Measurements from ENCODE around the gene YWHAQ. TPM values are rescaled to one million over a fixed set of nuclear protein-coding genes. Genes with fewer than 3 reads are reported as not detected.
"Not testable (repeated sequence)": the region's sequence is repeated elsewhere in the genome, so short reads cannot be mapped to it uniquely, and the experiment has no call there.

Gene YWHAQ
- polyA plus RNA-seq, 3 donors = 361 to 400 (median 373) TPM

DNA sequence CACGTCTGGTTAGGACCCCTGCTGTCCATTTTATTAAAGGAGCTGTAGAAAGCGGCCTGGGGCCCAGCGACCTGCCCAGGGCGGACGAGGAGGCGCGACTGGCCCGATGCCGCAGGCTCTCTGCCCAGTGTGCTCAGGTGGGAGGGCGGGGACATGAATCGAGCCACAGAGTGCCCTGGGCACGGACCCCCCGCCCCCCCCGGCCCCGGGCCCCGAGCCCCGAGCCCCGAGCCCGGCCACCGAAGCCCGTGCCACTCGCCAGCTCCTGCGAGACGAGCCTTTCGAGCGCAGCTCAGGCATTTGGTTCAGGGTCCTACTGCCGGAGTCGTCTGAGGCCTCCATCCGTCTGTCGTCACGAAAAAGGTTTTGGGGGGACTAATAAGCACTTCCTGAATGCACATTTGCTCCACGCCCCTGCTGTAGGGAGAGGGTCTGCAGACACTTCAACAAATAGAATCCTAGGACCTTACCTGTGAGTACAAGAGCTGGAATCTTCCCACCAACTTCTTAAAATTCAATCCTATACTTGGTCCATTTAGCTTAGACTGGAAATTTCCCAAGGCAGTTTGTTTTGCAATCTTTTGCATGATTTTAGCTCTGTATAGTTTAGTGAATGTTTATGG is 74.6 kb downstream of the YWHAQ start:
- peak; percentile 28 for DNase-seq

GRCh38 chr2:9555297-9556120 is 75.3 kb downstream of the YWHAQ start, which contains the start of gene ADAM17:
ADAM17 (minus strand) TSS chr2:9555830; CDS start chr2:9555605, 225 bp downstream.
- DNase-seq = peak; percentile 94

GRCh38 chr2:9554921-9555296 is 75.9 kb downstream of the YWHAQ start:
- DNase-seq = peak; percentile 59

- no peak for DNase-seq
Observed at GRCh38 chr2:9552219-9553178, 78.3 kb downstream of the YWHAQ start.

- DNase-seq = not testable (repeated sequence)
Observed at GRCh38 chr2:9550859-9551391, 79.9 kb downstream of the YWHAQ start.

DNA sequence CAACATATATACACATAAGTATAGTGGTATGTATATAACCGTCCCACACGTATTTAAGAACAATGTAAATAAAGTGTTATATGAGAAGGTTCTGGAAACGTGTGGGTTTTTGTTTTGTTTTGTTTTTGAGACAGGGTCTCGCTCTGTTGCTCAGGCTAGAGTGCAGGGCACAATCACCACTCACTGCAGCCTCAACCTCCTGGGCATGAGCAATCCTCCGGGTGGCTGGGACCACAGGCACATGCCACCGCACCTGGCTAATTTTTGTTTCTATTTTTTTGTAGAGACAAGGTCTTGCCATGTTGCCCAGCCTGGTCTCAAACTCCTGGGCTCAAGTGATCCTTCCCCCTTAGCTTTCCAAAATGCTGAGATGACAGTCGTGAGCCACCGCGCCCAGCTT is 81.4 kb downstream of the YWHAQ start:
- no peak for DNase-seq

- no peak for DNase-seq
Observed at GRCh38 chr2:9548506-9548905, 82.3 kb downstream of the YWHAQ start.

- no peak for DNase-seq
Observed at GRCh38 chr2:9547262-9547991, 83.4 kb downstream of the YWHAQ start.

- DNase-seq = no peak
Observed at GRCh38 chr2:9545502-9545901, 85.3 kb downstream of the YWHAQ start.

- DNase-seq = no peak
Observed at GRCh38 chr2:9543557-9543956, 87.2 kb downstream of the YWHAQ start.

- no peak for DNase-seq
Observed at GRCh38 chr2:9539531-9539930, 91.3 kb downstream of the YWHAQ start.

GRCh38 chr2:9538000-9538507 is 92.7 kb downstream of the YWHAQ start:
- peak; percentile 35 for DNase-seq

- no peak for DNase-seq
Observed at GRCh38 chr2:9536504-9536903, 94.3 kb downstream of the YWHAQ start.

DNA sequence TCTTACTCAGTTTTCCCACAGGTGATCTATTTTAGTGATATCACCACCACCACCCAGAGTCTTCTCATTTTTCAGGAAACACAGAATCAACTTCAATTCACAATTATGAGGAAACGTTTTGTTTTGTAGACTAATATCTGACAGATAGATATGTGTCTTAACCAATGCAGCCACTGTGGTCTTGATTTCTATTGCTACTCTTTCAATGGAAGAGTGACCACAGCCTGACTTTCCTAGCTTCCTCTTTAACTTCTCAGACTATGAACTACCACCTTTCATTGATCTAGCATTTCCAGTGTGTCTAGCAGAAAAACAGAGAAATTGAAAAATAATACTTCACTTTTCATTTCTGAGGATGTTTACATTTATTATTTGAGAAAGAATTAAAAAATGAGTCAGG is 95.6 kb downstream of the YWHAQ start:
- DNase-seq = no peak

Other genes starting within 250 kb of the YWHAQ start
- gene ITGB1BP1, start 207.5 kb downstream of the YWHAQ start, polyA plus RNA-seq (ENCODE audit: insufficient read length in 3 of 3) = 10 to 100 TPM; 61.4 to 86.0 (median 79.6) TPM
- gene CPSF3, start 207.3 kb downstream of the YWHAQ start, polyA plus RNA-seq (ENCODE audit: insufficient read length in 3 of 3) = 10 to 100 TPM; 44.1 to 55.0 (median 53.6) TPM
- 10 to 100 TPM; 42.0 to 47.6 (median 46.2) TPM for gene IAH1, start 156.4 kb downstream of the YWHAQ start, polyA plus RNA-seq (ENCODE audit: insufficient read length in 3 of 3)
- gene ADAM17, start 75.2 kb downstream of the YWHAQ start, polyA plus RNA-seq (ENCODE audit: insufficient read length in 3 of 3) = 10 to 100 TPM; 37.3 to 53.0 (median 45.5) TPM
- 10 to 100 TPM; 23.3 to 30.4 (median 25.6) TPM for gene TAF1B, start 212.5 kb upstream of the YWHAQ start, polyA plus RNA-seq (ENCODE audit: insufficient read length in 3 of 3)

All from renal pelvis (tissue), 4 donors.